ENCODE results near the gene CENPF. TPM values are rescaled to one million over a fixed set of nuclear protein-coding genes. Genes with fewer than 3 reads are reported as not detected.

The CENPF gene
- total and polyA plus RNA-seq, 9 of the 15 experiments (the other 6 are each of a cell fraction or from before 2014, with no cell fraction given): 50.6 to 180 (median 98.3) TPM

DNA sequence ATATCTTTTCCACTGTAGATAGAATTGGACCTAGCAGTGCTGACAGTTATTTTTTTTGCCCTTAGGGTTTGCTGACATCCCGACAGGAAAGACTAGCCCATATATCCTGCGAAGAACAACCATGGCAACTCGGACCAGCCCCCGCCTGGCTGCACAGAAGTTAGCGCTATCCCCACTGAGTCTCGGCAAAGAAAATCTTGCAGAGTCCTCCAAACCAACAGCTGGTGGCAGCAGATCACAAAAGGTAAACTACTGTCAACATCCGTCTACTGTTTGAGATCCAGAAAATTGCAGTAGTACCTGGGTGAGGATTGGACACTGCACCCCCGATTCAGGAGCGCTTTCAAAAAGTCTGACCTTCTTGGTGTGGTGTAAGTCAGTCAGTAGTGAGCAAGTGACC is 55.8 kb downstream of the CENPF start:
- H3K4me1 ChIP-seq (replicated peaks in 1 of 2; ENCODE audit: control insufficient read depth in 2 of 2, insufficient read depth in 2 of 2, low read length in 2 of 2): no peaks in the 10 kb centered on the region
- no TSS peak for BruUV-seq (replicated peaks)
- no peaks in the 10 kb centered on the region for H4K20me1 ChIP-seq (replicated peaks; ENCODE audit: control insufficient read depth, insufficient read depth, low read length)
- H3K9ac ChIP-seq (ENCODE audit: insufficient read depth in 1 of 2, low read depth in 2 of 2, low read length in 2 of 2): no peak overlapping the region
- H3K4me2 ChIP-seq (ENCODE audit: insufficient read depth, low read length): no peak overlapping the region
- no peaks in the 10 kb centered on the region for H3K27me3 ChIP-seq (ENCODE audit: control insufficient read depth in 2 of 2, insufficient read depth in 2 of 2, low read length in 2 of 2)
- peaks cover 98% of the 10 kb centered on the region for H3K36me3 ChIP-seq (ENCODE audit: control insufficient read depth, insufficient read depth, low read length)
- no peak overlapping the region for H2AFZ ChIP-seq (ENCODE audit: low read depth, low read length)
- FAIRE-seq (no peak), ATAC-seq (peak; percentile 33; the same call in 1 of the 3 replicates), DNase-seq (ENCODE audit: extremely low read depth in 1 of 4, low spot score in 3 of 4) (peak in 3 of 4 experiments; percentile 12 to 42 (median 33))
- no peak overlapping the region for H3K4me3 ChIP-seq
- 90% methylated on average over 9 of the region's 9 CpGs for WGBS (ENCODE audit: insufficient coverage, low coverage, missing lambda C conversion rate)
- no peaks in the 10 kb centered on the region for H3K9me1 ChIP-seq (ENCODE audit: control insufficient read depth, insufficient read depth, low read length)
- TF ChIP-seq ID3 (CRISPR knock-in tag; IDR thresholded peaks at IDR 0.05) (no peak), ID3 (tag; IDR thresholded peaks at IDR 0.05) (no peak), CTCF (IDR thresholded peaks at IDR 0.05 in 2 of 3, conservative IDR thresholded peaks at IDR 0.05 in 1 of 3; ENCODE audit: insufficient read depth in 2 of 3, low read depth in 1 of 3, low read length in 3 of 3) (peak in 2 of 3 experiments; percentile 18 to 27; a peak in 1 of 6 replicates), ZBTB33 (CRISPR knock-in tag; IDR thresholded peaks at IDR 0.05) (peak; percentile 60; the same call in 1 of the 2 replicates), RAD21 (CRISPR knock-in tag; conservative IDR thresholded peaks at IDR 0.05 in 1 of 2, IDR thresholded peaks at IDR 0.05 in 1 of 2) (peak in 1 of 2 experiments; percentile 34; a peak in 2 of 4 replicates)
- POLR2A ChIA-PET: no interaction called here
- no peaks in the 10 kb centered on the region for H3K79me2 ChIP-seq (ENCODE audit: control insufficient read depth, insufficient read depth, low read length)
- H3K9me3 ChIP-seq (replicated peaks; ENCODE audit: control insufficient read depth, insufficient read depth, low read depth, low read length): no peaks in the 10 kb centered on the region
- in situ Hi-C loops (cut with MboI): no loop called here
- CTCF ChIA-PET (ENCODE audit: low intra/inter-chr PET ratio): interaction anchor here (0.6 to 1.4 kb wide), 3 partner anchors 297 to 948 kb away, joined by 3 to 6 read pairs (median 4); no protein-coding TSS in a partner anchor
- intact Hi-C loops (cut with micrococcal nuclease): loop anchor here (2.0 kb wide), 1 partner anchor 868 kb away; no protein-coding TSS in a partner anchor
- no peak overlapping the region for H3K27ac ChIP-seq (ENCODE audit: extremely low read depth, low read depth, low read length)
